Uterus (tissue), 2 donors: ENCODE data around the gene SPRYD7.

Source experiments
- CTCF ChIP-seq, 4 experiments: fragments of 200-600 bp in 2 of 4; fragments of 450-650 bp in 2 of 4; sonication (generic) in 2 of 4; IDR thresholded peaks; one replicate each; pipeline ENCODE4 v1.5.1; 2016 to 2019; ENCODE audit warnings: antibody characterized with exemption in 4 of 4, mild to moderate bottlenecking in 2 of 4, moderate library complexity in 1 of 4
- POLR2A ChIP-seq, 2 donors: fragments of 450-650 bp; IDR thresholded peaks; one replicate each; pipeline ENCODE4 v1.6.1; 2016; ENCODE audit warnings: antibody characterized with exemption in 2 of 2, mild to moderate bottlenecking in 1 of 2, moderate library complexity in 1 of 2

GRCh38 chr13:49874430-49874829, 61.7 kb downstream of the SPRYD7 start:
- TF ChIP-seq CTCF (IDR thresholded peaks at IDR 0.05) (no peak), POLR2A (IDR thresholded peaks at IDR 0.05) (no peak)
